Suprapubic skin (tissue), 3 donors: ENCODE results near the gene TRPV4.

Experiments used
- CTCF ChIP-seq, 2 donors: fragments of 200-600 bp in 1 of 2; fragments of 450-650 bp in 1 of 2; sonication (generic) in 1 of 2; IDR thresholded peaks; one replicate each; pipeline ENCODE4 v1.5.1; 2016 to 2019; ENCODE audit warnings: antibody characterized with exemption in 2 of 2, mild to moderate bottlenecking in 1 of 2, moderate library complexity in 1 of 2
- POLR2AphosphoS5 ChIP-seq, 3 donors: sonication (generic); formaldehyde crosslinking; IDR thresholded peaks; one replicate each; pipeline ENCODE4 v1.6.1; 2017; ENCODE audit warnings: antibody characterized with exemption in 3 of 3

GRCh38 chr12:109737126-109737525 lies 96.1 kb downstream of the TRPV4 start:
- no peak for TF ChIP-seq CTCF (IDR thresholded peaks at IDR 0.05)
- TF ChIP-seq POLR2AphosphoS5 (IDR thresholded peaks at IDR 0.05): no peak
